ENCODE data around the gene CTU2.

CTU2 gene

DNA sequence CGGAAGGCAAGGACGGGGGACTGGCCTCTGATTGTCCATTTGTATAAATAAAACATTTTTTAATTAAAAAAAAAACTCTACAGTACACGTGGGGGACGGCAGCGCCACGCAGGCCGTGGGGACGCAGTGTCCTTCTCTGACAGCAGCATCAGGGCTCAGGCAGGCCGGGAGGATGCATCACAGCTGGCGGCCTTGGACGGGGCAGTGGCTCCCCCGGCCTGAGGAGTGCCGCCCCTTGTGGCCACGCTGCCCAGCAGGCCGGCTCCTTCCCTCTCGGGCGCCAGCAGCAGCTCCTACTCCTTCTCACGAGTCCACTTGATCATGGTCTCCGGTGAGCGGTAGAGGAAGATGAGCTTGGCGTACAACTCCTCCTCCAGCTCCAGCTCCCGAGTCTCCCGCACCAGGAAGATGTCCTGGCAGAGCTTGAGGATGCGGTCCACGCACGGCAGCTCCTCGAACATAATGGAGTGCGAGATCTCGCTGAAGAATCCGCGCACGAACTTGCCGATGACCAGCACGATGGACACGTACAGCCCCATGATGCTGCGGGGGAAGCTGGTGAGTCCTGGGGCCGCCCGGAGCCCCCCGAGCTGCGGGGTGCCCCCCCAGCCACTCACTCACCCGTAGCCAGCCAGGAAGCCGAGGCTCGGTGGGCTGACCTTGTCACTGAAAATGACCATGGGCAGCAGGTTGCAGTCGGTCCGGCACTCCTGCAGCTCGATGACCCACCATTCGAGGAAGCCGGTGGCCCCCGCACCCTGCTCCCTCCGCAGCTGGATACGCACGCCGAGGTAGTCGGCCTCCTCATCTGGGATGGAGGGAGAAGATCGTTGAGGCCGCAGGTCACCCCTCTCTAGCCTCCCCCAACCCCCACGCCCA lies 9.2 kb downstream of the CTU2 start:
- no peaks in the 10 kb centered on the region for H3K9me3 ChIP-seq (ENCODE audit: control insufficient read depth, insufficient read depth, low read length)
- H3K36me3 ChIP-seq (ENCODE audit: control insufficient read depth, low read length): peaks cover 82% of the 10 kb centered on the region
- no peaks in the 10 kb centered on the region for H4K20me1 ChIP-seq (ENCODE audit: control insufficient read depth, insufficient read depth, low read depth, low read length)
- TF ChIP-seq, protein P1, sequence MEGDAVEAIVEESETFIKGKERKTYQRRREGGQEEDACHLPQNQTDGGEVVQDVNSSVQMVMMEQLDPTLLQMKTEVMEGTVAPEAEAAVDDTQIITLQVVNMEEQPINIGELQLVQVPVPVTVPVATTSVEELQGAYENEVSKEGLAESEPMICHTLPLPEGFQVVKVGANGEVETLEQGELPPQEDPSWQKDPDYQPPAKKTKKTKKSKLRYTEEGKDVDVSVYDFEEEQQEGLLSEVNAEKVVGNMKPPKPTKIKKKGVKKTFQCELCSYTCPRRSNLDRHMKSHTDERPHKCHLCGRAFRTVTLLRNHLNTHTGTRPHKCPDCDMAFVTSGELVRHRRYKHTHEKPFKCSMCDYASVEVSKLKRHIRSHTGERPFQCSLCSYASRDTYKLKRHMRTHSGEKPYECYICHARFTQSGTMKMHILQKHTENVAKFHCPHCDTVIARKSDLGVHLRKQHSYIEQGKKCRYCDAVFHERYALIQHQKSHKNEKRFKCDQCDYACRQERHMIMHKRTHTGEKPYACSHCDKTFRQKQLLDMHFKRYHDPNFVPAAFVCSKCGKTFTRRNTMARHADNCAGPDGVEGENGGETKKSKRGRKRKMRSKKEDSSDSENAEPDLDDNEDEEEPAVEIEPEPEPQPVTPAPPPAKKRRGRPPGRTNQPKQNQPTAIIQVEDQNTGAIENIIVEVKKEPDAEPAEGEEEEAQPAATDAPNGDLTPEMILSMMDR (IDR thresholded peaks at IDR 0.05; ENCODE audit: low read depth, low read length, poor library complexity, severe bottlenecking): no peak
- TF ChIP-seq EZH2phosphoT487 (IDR thresholded peaks at IDR 0.05; ENCODE audit: borderline replicate concordance, low read length): no peak
- no peak overlapping the region for H3K4me2 ChIP-seq (ENCODE audit: low read length)
- H3K9me2 ChIP-seq (replicated peaks; ENCODE audit: control insufficient read depth, low read length): no peaks in the 10 kb centered on the region
- H3K4me1 ChIP-seq (ENCODE audit: control insufficient read depth, low read length): no peaks in the 10 kb centered on the region
- no peak overlapping the region for H3K4me3 ChIP-seq (ENCODE audit: low read length)
- H3K27ac ChIP-seq (ENCODE audit: low read depth, low read length): no peak overlapping the region
- peaks cover 11% of the 10 kb centered on the region for H3K79me2 ChIP-seq (ENCODE audit: control insufficient read depth, low read length)
- H3F3A ChIP-seq (ENCODE audit: control insufficient read depth, insufficient read depth): no peaks in the 10 kb centered on the region; the same call in none of the 2 replicates
- H3K27me3 ChIP-seq (ENCODE audit: control insufficient read depth, low read length): no peaks in the 10 kb centered on the region

DNA sequence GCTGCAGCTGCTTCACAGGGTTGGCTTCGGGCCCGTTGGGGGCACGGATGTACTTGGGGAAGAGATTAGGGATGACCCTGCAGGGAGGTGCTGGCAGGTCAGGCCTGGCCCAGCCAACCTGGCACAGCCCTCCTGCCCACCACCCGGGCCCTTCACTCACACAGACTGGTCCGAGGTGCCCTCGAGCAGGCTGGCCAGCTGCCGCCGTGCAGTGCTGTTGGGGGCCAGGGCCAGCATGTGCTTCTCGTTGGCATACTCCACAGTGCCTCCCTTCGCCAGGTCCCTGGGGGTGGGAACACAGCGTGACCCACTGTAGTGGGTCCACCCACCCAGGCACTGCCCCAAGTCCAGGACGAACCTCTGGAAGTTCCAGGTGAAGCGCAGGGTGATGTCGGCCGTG lies 9.9 kb downstream of the CTU2 start:
- Histone ChIP-seq H3K27ac (ENCODE audit: low read depth, low read length) (no peak overlapping the region), H3K79me2 (ENCODE audit: control insufficient read depth, low read length) (peaks cover 6% of the 10 kb centered on the region), H3K9me3 (ENCODE audit: control insufficient read depth, insufficient read depth, low read length) (no peaks in the 10 kb centered on the region), H3K4me1 (ENCODE audit: control insufficient read depth, low read length) (no peaks in the 10 kb centered on the region), H3F3A (ENCODE audit: control insufficient read depth, insufficient read depth) (no peaks in the 10 kb centered on the region; the same call in none of the 2 replicates), H3K9me2 (replicated peaks; ENCODE audit: control insufficient read depth, low read length) (no peaks in the 10 kb centered on the region), H3K4me2 (ENCODE audit: low read length) (no peak overlapping the region), H3K27me3 (ENCODE audit: control insufficient read depth, low read length) (no peaks in the 10 kb centered on the region), H4K20me1 (ENCODE audit: control insufficient read depth, insufficient read depth, low read depth, low read length) (no peaks in the 10 kb centered on the region), H3K36me3 (ENCODE audit: control insufficient read depth, low read length) (peaks cover 85% of the 10 kb centered on the region), H3K4me3 (ENCODE audit: low read length) (no peak overlapping the region)
- TF ChIP-seq, protein P1 (IDR thresholded peaks at IDR 0.05; ENCODE audit: low read depth, low read length, poor library complexity, severe bottlenecking): no peak
- no peak for TF ChIP-seq EZH2phosphoT487 (IDR thresholded peaks at IDR 0.05; ENCODE audit: borderline replicate concordance, low read length)

DNA sequence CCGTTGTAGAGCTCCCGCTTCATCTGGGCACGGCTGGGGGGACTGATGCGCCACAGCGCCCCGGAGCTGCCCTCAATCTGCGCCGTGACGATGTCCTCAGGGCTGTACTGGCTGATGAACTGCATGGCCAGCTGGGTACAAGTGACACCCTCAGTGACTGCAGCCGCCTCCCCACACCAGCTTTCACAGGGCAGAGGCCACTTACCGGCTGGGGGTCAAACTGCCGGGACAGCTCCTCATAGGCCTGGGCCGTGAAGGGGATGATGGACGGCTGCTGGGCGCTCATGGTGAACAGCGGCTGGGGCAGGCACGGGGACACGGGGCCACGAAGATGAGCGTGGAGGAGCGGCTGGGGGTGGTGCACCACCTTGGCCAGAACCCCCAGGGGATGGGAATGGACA lies 10.3 kb downstream of the CTU2 start:
- TF ChIP-seq, protein P1 (IDR thresholded peaks at IDR 0.05; ENCODE audit: low read depth, low read length, poor library complexity, severe bottlenecking): no peak
- no peak for TF ChIP-seq EZH2phosphoT487 (IDR thresholded peaks at IDR 0.05; ENCODE audit: borderline replicate concordance, low read length)
- H3K36me3 ChIP-seq (ENCODE audit: control insufficient read depth, low read length): peaks cover 85% of the 10 kb centered on the region
- H3K27ac ChIP-seq (ENCODE audit: low read depth, low read length): no peak overlapping the region
- H3K4me2 ChIP-seq (ENCODE audit: low read length): no peak overlapping the region
- H4K20me1 ChIP-seq (ENCODE audit: control insufficient read depth, insufficient read depth, low read depth, low read length): no peaks in the 10 kb centered on the region
- H3K27me3 ChIP-seq (ENCODE audit: control insufficient read depth, low read length): no peaks in the 10 kb centered on the region
- no peak overlapping the region for H3K4me3 ChIP-seq (ENCODE audit: low read length)
- no peaks in the 10 kb centered on the region for H3K9me3 ChIP-seq (ENCODE audit: control insufficient read depth, insufficient read depth, low read length)
- no peaks in the 10 kb centered on the region for H3K9me2 ChIP-seq (replicated peaks; ENCODE audit: control insufficient read depth, low read length)
- H3K79me2 ChIP-seq (ENCODE audit: control insufficient read depth, low read length): peaks cover 3% of the 10 kb centered on the region
- H3F3A ChIP-seq (ENCODE audit: control insufficient read depth, insufficient read depth): no peaks in the 10 kb centered on the region; the same call in none of the 2 replicates
- no peaks in the 10 kb centered on the region for H3K4me1 ChIP-seq (ENCODE audit: control insufficient read depth, low read length)
